Measurements from ENCODE around the gene RBM42. TPM values are rescaled to one million over a fixed set of nuclear protein-coding genes. Genes with fewer than 3 reads are reported as not detected.
"Not testable (repeated sequence)": the region's sequence is repeated elsewhere in the genome, so short reads cannot be mapped to it uniquely, and the experiment has no call there.

Gene RBM42
- total RNA-seq = 10 to 100 TPM; 87.5 to 94.4 TPM

- Mint-ChIP-seq H3K27ac (peak within 1 kb of the TSS; percentile 98), H3K27me3 (no peaks in the 10 kb centered on the region), H3K4me1 (peaks cover 12% of the 10 kb centered on the region), H3K4me3 (peak within 1 kb of the TSS; percentile 98), H3K36me3 (ENCODE audit: low read depth) (peaks cover 34% of the 10 kb centered on the region), H3K9me3 (ENCODE audit: low read depth) (no peaks in the 10 kb centered on the region)
- peak; percentile 100 for ATAC-seq
- peak; percentile 97 for DNase-seq
- CTCF ChIA-PET = interaction anchor here (0.7 kb wide), 1 partner anchor 73 kb away, joined by 3 read pairs; no protein-coding TSS in a partner anchor
- intact Hi-C loops (cut with DNase I, micrococcal nuclease) = loop anchor here (1.0 to 5.0 kb wide), 12 partner anchors 15 to 487 kb away; partner anchors contain the start of genes HAUS5 (in 2 of the 2), TMEM147 (in 2 of the 2), COX6B1 (in 1 of the 2) and TBCB (in 1 of the 2)
- POLR2A ChIA-PET = interaction anchor here (0.7 to 0.8 kb wide), 2 partner anchors 16 to 292 kb away, joined by 3 read pairs; partner anchors contain the start of gene HAUS5
Measured at GRCh38 chr19:35628565-35629331, at the start of gene RBM42. TSS of gene RBM42 (plus strand) at chr19:35629036. CDS start at chr19:35629154, 118 bp downstream.

GRCh38 chr19:35582760-35583159, 46.1 kb upstream of the RBM42 start:
- ChIA-PET POLR2A (interaction anchor here (0.6 kb wide), 1 partner anchor 180 kb away, joined by 5 read pairs; no protein-coding TSS in a partner anchor), CTCF (no interaction called here)
- no peak overlapping the region for H3K4me3 Mint-ChIP-seq
- peaks cover 14% of the 10 kb centered on the region for H3K27me3 Mint-ChIP-seq
- DNase-seq = no peak
- H3K36me3 Mint-ChIP-seq (ENCODE audit: low read depth) = no peaks in the 10 kb centered on the region
- ATAC-seq = no peak
- no peaks in the 10 kb centered on the region for H3K9me3 Mint-ChIP-seq (ENCODE audit: low read depth)
- intact Hi-C loops (cut with DNase I, micrococcal nuclease) = no loop called here
- no peak overlapping the region for H3K27ac Mint-ChIP-seq
- no peaks in the 10 kb centered on the region for H3K4me1 Mint-ChIP-seq

- CTCF ChIA-PET = interaction anchor here (0.6 to 1.4 kb wide), 2 partner anchors 75 to 299 kb away, joined by 3 to 4 read pairs; no protein-coding TSS in a partner anchor
- intact Hi-C loops (cut with DNase I, micrococcal nuclease) = no loop called here
Measured at GRCh38 chr19:35585848-35586247, 43.0 kb upstream of the RBM42 start, which contains the start of gene PMIS2. TSS of gene PMIS2 (plus strand) at chr19:35586173. CDS start at chr19:35586260, 87 bp downstream.

GRCh38 chr19:35587321-35587720, 41.5 kb upstream of the RBM42 start:
- peaks cover 14% of the 10 kb centered on the region for H3K27me3 Mint-ChIP-seq
- intact Hi-C loops (cut with DNase I, micrococcal nuclease) = no loop called here
- no peak overlapping the region for H3K27ac Mint-ChIP-seq

More at GRCh38 chr19:35585848-35586247, 43.0 kb upstream of the RBM42 start, which contains the start of gene PMIS2:
- Mint-ChIP-seq H3K36me3 (ENCODE audit: low read depth) (no peaks in the 10 kb centered on the region), H3K4me1 (no peaks in the 10 kb centered on the region), H3K9me3 (ENCODE audit: low read depth) (no peaks in the 10 kb centered on the region), H3K27me3 (peaks cover 13% of the 10 kb centered on the region), H3K27ac (no peak within 1 kb of the TSS), H3K4me3 (no peak within 1 kb of the TSS)
- ATAC-seq (peak; percentile 69), DNase-seq (peak; percentile 51)
- POLR2A ChIA-PET = no interaction called here

GRCh38 chr19:35590875-35591274, 38.0 kb upstream of the RBM42 start:
- H3K9me3 Mint-ChIP-seq (ENCODE audit: low read depth) = no peaks in the 10 kb centered on the region
- H3K27me3 Mint-ChIP-seq = peaks cover 8% of the 10 kb centered on the region
- H3K4me1 Mint-ChIP-seq = no peaks in the 10 kb centered on the region
- POLR2A ChIA-PET = no interaction called here
- no peak overlapping the region for H3K4me3 Mint-ChIP-seq
- DNase-seq = no peak
- H3K36me3 Mint-ChIP-seq (ENCODE audit: low read depth) = no peaks in the 10 kb centered on the region
- CTCF ChIA-PET = interaction anchor here (0.7 to 3.7 kb wide), 4 partner anchors 12 to 81 kb away, joined by 3 to 20 read pairs (median 10); no protein-coding TSS in a partner anchor
- ATAC-seq = no peak
- no peak overlapping the region for H3K27ac Mint-ChIP-seq
- intact Hi-C loops (cut with DNase I, micrococcal nuclease) = loop anchor here in 1 of 2 experiments (5.0 kb wide), 1 partner anchor 239 kb away; no protein-coding TSS in a partner anchor

More at GRCh38 chr19:35587321-35587720, 41.5 kb upstream of the RBM42 start:
- Mint-ChIP-seq H3K4me3 (no peak overlapping the region), H3K9me3 (ENCODE audit: low read depth) (no peaks in the 10 kb centered on the region), H3K36me3 (ENCODE audit: low read depth) (no peaks in the 10 kb centered on the region), H3K4me1 (no peaks in the 10 kb centered on the region)
- ChIA-PET CTCF (interaction anchor here (0.5 to 1.1 kb wide), 4 partner anchors 12 to 229 kb away, joined by 3 to 5 read pairs (median 3); no protein-coding TSS in a partner anchor), POLR2A (no interaction called here)
- DNase-seq (no peak), ATAC-seq (no peak)

- Mint-ChIP-seq H3K4me1 (peaks cover 4% of the 10 kb centered on the region), H3K4me3 (no peak overlapping the region), H3K27me3 (peaks cover 4% of the 10 kb centered on the region), H3K36me3 (ENCODE audit: low read depth) (no peaks in the 10 kb centered on the region), H3K27ac (no peak overlapping the region), H3K9me3 (ENCODE audit: low read depth) (no peaks in the 10 kb centered on the region)
- intact Hi-C loops (cut with DNase I, micrococcal nuclease) = loop anchor here (1.0 to 5.0 kb wide), 3 partner anchors 43 to 240 kb away; no protein-coding TSS in a partner anchor
- ATAC-seq (no peak), DNase-seq (peak; percentile 49)
- ChIA-PET CTCF (interaction anchor here (0.6 to 3.7 kb wide), 15 partner anchors 8 to 240 kb away, joined by 3 to 20 read pairs (median 3); partner anchors contain the start of gene COX6B1), POLR2A (no interaction called here)
Measured at GRCh38 chr19:35592226-35592625, 36.6 kb upstream of the RBM42 start.

- H3K36me3 Mint-ChIP-seq (ENCODE audit: low read depth); POLR2A ChIA-PET; DNase-seq; H3K9me3 Mint-ChIP-seq (ENCODE audit: low read depth); intact Hi-C loops (cut with DNase I, micrococcal nuclease); H3K27ac Mint-ChIP-seq; CTCF ChIA-PET; H3K4me1 Mint-ChIP-seq; H3K27me3 Mint-ChIP-seq; H3K4me3 Mint-ChIP-seq; ATAC-seq: not testable (repeated sequence)
Measured at GRCh38 chr19:35595026-35595425, 33.8 kb upstream of the RBM42 start.

GRCh38 chr19:35595928-35596327, 32.9 kb upstream of the RBM42 start:
- H3K4me3 Mint-ChIP-seq = no peak overlapping the region
- intact Hi-C loops (cut with DNase I, micrococcal nuclease) = no loop called here
- H3K27me3 Mint-ChIP-seq = peaks cover 10% of the 10 kb centered on the region
- H3K9me3 Mint-ChIP-seq (ENCODE audit: low read depth) = no peaks in the 10 kb centered on the region
- DNase-seq (no peak), ATAC-seq (no peak)
- H3K27ac Mint-ChIP-seq = no peak overlapping the region
- peaks cover 4% of the 10 kb centered on the region for H3K4me1 Mint-ChIP-seq
- CTCF ChIA-PET = no interaction called here
- POLR2A ChIA-PET = no interaction called here
- no peaks in the 10 kb centered on the region for H3K36me3 Mint-ChIP-seq (ENCODE audit: low read depth)

GRCh38 chr19:35596366-35596999, 32.4 kb upstream of the RBM42 start:
- ATAC-seq (peak; percentile 99), DNase-seq (peak; percentile 48)
- POLR2A ChIA-PET = no interaction called here
- Mint-ChIP-seq H3K4me3 (no peak overlapping the region), H3K27ac (peak overlapping the region; percentile 5), H3K4me1 (peaks cover 4% of the 10 kb centered on the region), H3K9me3 (ENCODE audit: low read depth) (no peaks in the 10 kb centered on the region), H3K36me3 (ENCODE audit: low read depth) (no peaks in the 10 kb centered on the region), H3K27me3 (peaks cover 11% of the 10 kb centered on the region)
- intact Hi-C loops (cut with DNase I, micrococcal nuclease) = no loop called here
- CTCF ChIA-PET = interaction anchor here (0.8 to 1.6 kb wide), 2 partner anchors 40 to 86 kb away, joined by 3 to 7 read pairs; no protein-coding TSS in a partner anchor

- Mint-ChIP-seq H3K4me1 (no peaks in the 10 kb centered on the region), H3K9me3 (ENCODE audit: low read depth) (no peaks in the 10 kb centered on the region), H3K27ac (no peak overlapping the region), H3K4me3 (no peak overlapping the region), H3K36me3 (ENCODE audit: low read depth) (no peaks in the 10 kb centered on the region), H3K27me3 (peaks cover 8% of the 10 kb centered on the region)
- no peak for DNase-seq
- ChIA-PET POLR2A (no interaction called here), CTCF (interaction anchor here (0.8 to 1.1 kb wide), 2 partner anchors 9 to 10 kb away, joined by 3 read pairs; partner anchors contain the start of gene HAUS5)
- intact Hi-C loops (cut with DNase I, micrococcal nuclease) = no loop called here
- ATAC-seq = no peak
Measured at GRCh38 chr19:35601971-35602370, 26.9 kb upstream of the RBM42 start.

GRCh38 chr19:35604436-35604835, 24.4 kb upstream of the RBM42 start:
- ATAC-seq; H3K27ac Mint-ChIP-seq; H3K4me1 Mint-ChIP-seq; POLR2A ChIA-PET; H3K4me3 Mint-ChIP-seq; intact Hi-C loops (cut with DNase I, micrococcal nuclease); H3K36me3 Mint-ChIP-seq (ENCODE audit: low read depth); H3K27me3 Mint-ChIP-seq; DNase-seq: not testable (repeated sequence)
- peaks cover 11% of the 10 kb centered on the region for H3K9me3 Mint-ChIP-seq (ENCODE audit: low read depth)
- CTCF ChIA-PET = interaction anchor here (0.7 to 1.1 kb wide), 2 partner anchors 20 to 330 kb away, joined by 3 to 4 read pairs; no protein-coding TSS in a partner anchor

Data from activated CD4-positive, alpha-beta T cell treated with anti-CD3 and anti-CD28 coated beads for 36 hours (primary cell).